Keratinocyte (primary cell): ENCODE measurements around the gene USH1C. TPM values are rescaled to one million over a fixed set of nuclear protein-coding genes. Genes with fewer than 3 reads are reported as not detected.

ENCODE experiments used
- DNase-seq: peaks from one replicate; pipeline ENCODE4 v3.0.0-alpha.2; 2011; ENCODE audit warnings: low read depth, missing footprints, low spot score
- FAIRE-seq: peaks from 2 replicates; lab custom pipeline; 2011; peaks lifted over from hg19 to GRCh38; lab: Jason Lieb, UNC
- H2AFZ ChIP-seq: 2 replicates; pipeline ENCODE4 v1.6.0; 2012; ENCODE audit warnings: low read length, control low read depth, inconsistent platforms; ENCODE audit not compliant: control insufficient read depth
- H3K27ac ChIP-seq: 2 replicates; pipeline ENCODE4 v1.5.1; 2011; ENCODE audit warnings: low read length; ENCODE audit not compliant: control insufficient read depth, insufficient read depth
- H3K27me3 ChIP-seq: 3 replicates; pipeline ENCODE4 v1.6.0; 2011; ENCODE audit warnings: low read length; ENCODE audit not compliant: control insufficient read depth, insufficient read depth; ENCODE audit errors: extremely low read depth
- H3K36me3 ChIP-seq, 2 experiments: 2 replicates in 1 of 2; 3 replicates in 1 of 2; pipeline ENCODE4 v1.5.1; 2011; ENCODE audit warnings: low read length in 2 of 2, mild to moderate bottlenecking in 1 of 2; ENCODE audit not compliant: control insufficient read depth in 2 of 2, insufficient read depth in 2 of 2; ENCODE audit errors: extremely low read depth in 1 of 2
- H3K4me1 ChIP-seq: 3 replicates; pipeline ENCODE4 v1.5.1; 2011; ENCODE audit warnings: low read length; ENCODE audit not compliant: control insufficient read depth, insufficient read depth; ENCODE audit errors: extremely low read depth
- H3K4me2 ChIP-seq: 3 replicates; pipeline ENCODE4 v1.6.0; 2011; ENCODE audit warnings: low read depth, low read length; ENCODE audit not compliant: control insufficient read depth, insufficient read depth; ENCODE audit errors: extremely low read depth
- H3K4me3 ChIP-seq, 3 experiments: fragments of 200-600 bp in 1 of 3; sonication (generic) in 1 of 3; 2 replicates in 2 of 3; 3 replicates in 1 of 3; pipeline ENCODE4 v1.5.1; 2011 to 2016; ENCODE audit warnings: low read length in 3 of 3, mild to moderate bottlenecking in 3 of 3, control low read depth in 2 of 3, inconsistent platforms in 1 of 3, low read depth in 1 of 3, mixed read lengths in 1 of 3, mixed run types in 1 of 3, moderate library complexity in 1 of 3; ENCODE audit not compliant: control insufficient read depth in 2 of 3, insufficient read depth in 2 of 3; ENCODE audit errors: extremely low read depth in 1 of 3
- H3K79me2 ChIP-seq: 2 replicates; pipeline ENCODE4 v1.6.0; 2012; ENCODE audit warnings: low read length; ENCODE audit not compliant: control insufficient read depth, insufficient read depth
- H3K9ac ChIP-seq: 3 replicates; pipeline ENCODE4 v1.6.0; 2011; ENCODE audit warnings: low read length; ENCODE audit not compliant: control insufficient read depth, insufficient read depth; ENCODE audit errors: extremely low read depth
- H3K9me1 ChIP-seq: 3 replicates; pipeline ENCODE4 v1.6.0; 2011; ENCODE audit warnings: low read length; ENCODE audit not compliant: control insufficient read depth, insufficient read depth; ENCODE audit errors: extremely low read depth
- H3K9me3 ChIP-seq: 2 replicates; pipeline ENCODE4 v1.5.1; 2012; ENCODE audit warnings: low read depth, low read length; ENCODE audit not compliant: control insufficient read depth
- H4K20me1 ChIP-seq: 3 replicates; pipeline ENCODE4 v1.6.0; 2011; ENCODE audit warnings: low read length; ENCODE audit not compliant: control insufficient read depth, insufficient read depth; ENCODE audit errors: extremely low read depth
- EZH2 ChIP-seq: IDR thresholded peaks from one replicate; pipeline ENCODE4 v1.6.1; 2012; ENCODE audit warnings: inconsistent platforms, mild to moderate bottlenecking, low read length, moderate library complexity
- dilution Hi-C: fragments of 300-500 bp; cut with MboI; formaldehyde crosslinking; loops from one replicate; pipeline ENCODE4 v1.7.0; 2020; ENCODE audit warnings: low sequenced_read_pairs; ENCODE audit not compliant: extremely low pct_ligation_motif_present
- polyA plus RNA-seq, 5 experiments: library from polyadenylated mRNA; depleted of rRNA in 3 of 5; stranded (reverse) in 3 of 5; stranded (forward) in 1 of 5; unstranded in 1 of 5; fragments of >200 nt; gene quantifications; 1 replicate in 1 of 5; 2 replicates in 3 of 5; 3 replicates in 1 of 5; pipeline versions ENCODE4 v1.2.1 to v1.2.3, GENCODE V29; 2011 to 2012; ENCODE audit warnings: missing spikeins in 2 of 5, low read depth in 1 of 5, low replicate concordance in 1 of 5
- TF ChIP-seq, protein P1 (sequence below), 3 experiments: IDR thresholded peaks in 1 of 3; conservative IDR thresholded peaks in 1 of 3; optimal IDR thresholded peaks in 1 of 3; 2 replicates in 2 of 3; 3 replicates in 1 of 3; pipeline versions ENCODE3 to v1.5.1; 2011; ENCODE audit warnings: low read length in 3 of 3, mild to moderate bottlenecking in 3 of 3, moderate library complexity in 2 of 3, control low read depth in 1 of 3, inconsistent platforms in 1 of 3; ENCODE audit not compliant: insufficient read depth in 2 of 3; ENCODE audit errors: extremely low read depth in 1 of 3

USH1C gene
- polyA plus RNA-seq, 1 donor (not counting 4 experiments of a cell fraction or from before 2014, with no cell fraction given) = not detected

DNA sequence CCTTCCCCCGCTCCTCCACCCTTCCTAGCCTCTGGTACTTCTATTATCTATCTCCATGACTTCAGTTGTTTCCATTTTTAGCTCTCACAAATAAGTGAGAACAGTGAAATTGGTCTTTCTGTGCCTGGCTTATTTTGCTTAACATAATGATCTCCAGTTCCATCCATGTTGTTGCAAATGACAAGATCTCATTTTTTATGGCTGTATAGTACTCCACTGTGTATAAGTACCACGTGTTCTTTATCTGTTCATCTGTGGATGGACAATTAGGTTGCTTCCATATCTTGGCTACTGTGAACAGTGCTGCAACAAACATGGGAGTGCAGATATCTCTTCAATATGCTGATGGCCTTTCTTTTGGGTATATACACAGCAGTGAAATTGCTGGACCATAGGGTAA is 60.7 kb downstream of the USH1C start:
- Histone ChIP-seq H2AFZ (no peak overlapping the region), H3K4me2 (no peak overlapping the region), H3K4me1 (no peaks in the 10 kb centered on the region), H3K79me2 (no peaks in the 10 kb centered on the region), H3K9ac (no peak overlapping the region), H3K27me3 (peaks cover 13% of the 10 kb centered on the region), H3K9me3 (no peaks in the 10 kb centered on the region), H3K4me3 (no peak overlapping the region), H3K36me3 (no peaks in the 10 kb centered on the region), H3K9me1 (no peaks in the 10 kb centered on the region), H4K20me1 (no peaks in the 10 kb centered on the region), H3K27ac (no peak overlapping the region)
- FAIRE-seq (no peak), DNase-seq (no peak)
- dilution Hi-C loops = no loop called here
- TF ChIP-seq, protein P1, sequence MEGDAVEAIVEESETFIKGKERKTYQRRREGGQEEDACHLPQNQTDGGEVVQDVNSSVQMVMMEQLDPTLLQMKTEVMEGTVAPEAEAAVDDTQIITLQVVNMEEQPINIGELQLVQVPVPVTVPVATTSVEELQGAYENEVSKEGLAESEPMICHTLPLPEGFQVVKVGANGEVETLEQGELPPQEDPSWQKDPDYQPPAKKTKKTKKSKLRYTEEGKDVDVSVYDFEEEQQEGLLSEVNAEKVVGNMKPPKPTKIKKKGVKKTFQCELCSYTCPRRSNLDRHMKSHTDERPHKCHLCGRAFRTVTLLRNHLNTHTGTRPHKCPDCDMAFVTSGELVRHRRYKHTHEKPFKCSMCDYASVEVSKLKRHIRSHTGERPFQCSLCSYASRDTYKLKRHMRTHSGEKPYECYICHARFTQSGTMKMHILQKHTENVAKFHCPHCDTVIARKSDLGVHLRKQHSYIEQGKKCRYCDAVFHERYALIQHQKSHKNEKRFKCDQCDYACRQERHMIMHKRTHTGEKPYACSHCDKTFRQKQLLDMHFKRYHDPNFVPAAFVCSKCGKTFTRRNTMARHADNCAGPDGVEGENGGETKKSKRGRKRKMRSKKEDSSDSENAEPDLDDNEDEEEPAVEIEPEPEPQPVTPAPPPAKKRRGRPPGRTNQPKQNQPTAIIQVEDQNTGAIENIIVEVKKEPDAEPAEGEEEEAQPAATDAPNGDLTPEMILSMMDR (optimal IDR thresholded peaks at IDR 0.05 in 1 of 3, IDR thresholded peaks at IDR 0.05 in 1 of 3, conservative IDR thresholded peaks at IDR 0.05 in 1 of 3; ENCODE audit: extremely low read depth in 1 of 3, insufficient read depth in 2 of 3, low read length in 3 of 3) = no peak
- no peak for TF ChIP-seq EZH2

GRCh38 chr11:17481905-17482304 is 62.3 kb downstream of the USH1C start:
- DNase-seq (no peak), FAIRE-seq (no peak)
- Histone ChIP-seq H4K20me1 (no peaks in the 10 kb centered on the region), H3K9ac (no peak overlapping the region), H3K4me3 (no peak overlapping the region), H3K27me3 (peaks cover 28% of the 10 kb centered on the region), H2AFZ (no peak overlapping the region), H3K9me3 (no peaks in the 10 kb centered on the region), H3K4me2 (no peak overlapping the region), H3K9me1 (no peaks in the 10 kb centered on the region), H3K36me3 (no peaks in the 10 kb centered on the region), H3K4me1 (no peaks in the 10 kb centered on the region), H3K79me2 (no peaks in the 10 kb centered on the region), H3K27ac (no peak overlapping the region)
- no peak for TF ChIP-seq EZH2
- TF ChIP-seq, protein P1 (optimal IDR thresholded peaks at IDR 0.05 in 1 of 3, IDR thresholded peaks at IDR 0.05 in 1 of 3, conservative IDR thresholded peaks at IDR 0.05 in 1 of 3; ENCODE audit: extremely low read depth in 1 of 3, insufficient read depth in 2 of 3, low read length in 3 of 3) = no peak
- dilution Hi-C loops = no loop called here
